Liver (tissue), 9 donors: ENCODE measurements around the gene CIAPIN1. TPM values are rescaled to one million over a fixed set of nuclear protein-coding genes. Genes with fewer than 3 reads are reported as not detected.

Experiments used
- DNase-seq: peaks from one replicate; pipeline ENCODE4 v3.0.0-alpha.2; 2017; ENCODE audit warnings: low spot score
- H3K27ac ChIP-seq, 2 donors: one replicate each; pipeline ENCODE4 v1.7.0; 2013; ENCODE audit warnings: inconsistent platforms in 2 of 2, low read length in 2 of 2, control low read depth in 1 of 2, low read depth in 1 of 2, mild to moderate bottlenecking in 1 of 2
- H3K27me3 ChIP-seq, 4 donors: one replicate each; pipeline versions ENCODE4 v1.6.1 to v1.7.0; 2013; ENCODE audit warnings: low read length in 3 of 4, inconsistent platforms in 1 of 4, mild to moderate bottlenecking in 1 of 4, moderate library complexity in 1 of 4; ENCODE audit not compliant: control insufficient read depth in 4 of 4, insufficient read depth in 4 of 4
- H3K36me3 ChIP-seq, 4 donors: one replicate each; pipeline versions ENCODE4 v1.6.1 to v1.7.0; 2013; ENCODE audit warnings: low read length in 3 of 4, mild to moderate bottlenecking in 3 of 4, low read depth in 1 of 4, moderate library complexity in 1 of 4; ENCODE audit not compliant: control insufficient read depth in 4 of 4, insufficient read depth in 3 of 4
- H3K4me1 ChIP-seq, 4 donors: one replicate each; pipeline versions ENCODE4 v1.6.1 to v1.7.0; 2013; ENCODE audit warnings: low read length in 3 of 4, mild to moderate bottlenecking in 3 of 4, moderate library complexity in 1 of 4; ENCODE audit not compliant: control insufficient read depth in 4 of 4, insufficient read depth in 4 of 4
- H3K4me3 ChIP-seq, 3 donors: one replicate each; pipeline versions ENCODE4 v1.6.1 to v1.7.0; 2013; ENCODE audit warnings: low read length in 3 of 3, control low read depth in 1 of 3, low read depth in 1 of 3, mild to moderate bottlenecking in 1 of 3
- H3K9ac ChIP-seq, 2 donors: one replicate each; pipeline ENCODE4 v1.7.0; 2013; ENCODE audit warnings: low read length in 2 of 2, mild to moderate bottlenecking in 2 of 2, moderate library complexity in 2 of 2, control low read depth in 1 of 2, low read depth in 1 of 2
- H3K9me3 ChIP-seq, 4 donors: one replicate each; pipeline versions ENCODE4 v1.6.1 to v1.7.0; 2013; ENCODE audit warnings: low read length in 3 of 4; ENCODE audit not compliant: control insufficient read depth in 4 of 4
- ATF3 ChIP-seq: IDR thresholded peaks from 2 replicates; pipeline ENCODE4 v1.6.1; 2016; ENCODE audit warnings: antibody characterized with exemption
- CTCF ChIP-seq: fragments of 150-350 bp; IDR thresholded peaks from 2 replicates; pipeline ENCODE4 v1.5.1; 2017; ENCODE audit warnings: improper control_type of control experiment, low read depth, low read length; ENCODE audit not compliant: missing input control
- EGR1 ChIP-seq, 2 donors: IDR thresholded peaks; 2 replicates each; pipeline ENCODE4 v1.6.1; 2016 to 2018; ENCODE audit warnings: antibody characterized with exemption in 2 of 2, low read depth in 2 of 2
- FOXA1 ChIP-seq: IDR thresholded peaks from 2 replicates; pipeline ENCODE4 v1.6.1; 2016; ENCODE audit warnings: antibody characterized with exemption
- FOXA2 ChIP-seq: IDR thresholded peaks from 2 replicates; pipeline ENCODE4 v1.6.1; 2016; ENCODE audit warnings: antibody characterized with exemption
- MAX ChIP-seq: IDR thresholded peaks from 2 replicates; pipeline ENCODE4 v1.6.1; 2016; ENCODE audit warnings: antibody characterized with exemption
- NR2F2 ChIP-seq: IDR thresholded peaks from 2 replicates; pipeline ENCODE4 v1.6.1; 2016; ENCODE audit warnings: antibody characterized with exemption
- RAD21 ChIP-seq, 2 donors: IDR thresholded peaks; 2 replicates each; pipeline ENCODE4 v1.6.1; 2016; ENCODE audit warnings: antibody characterized with exemption in 2 of 2, mild to moderate bottlenecking in 2 of 2
- REST ChIP-seq: IDR thresholded peaks from 2 replicates; pipeline ENCODE4 v1.6.1; 2016; ENCODE audit warnings: antibody characterized with exemption, mild to moderate bottlenecking
- RXRA ChIP-seq, 2 donors: IDR thresholded peaks; 2 replicates each; pipeline ENCODE4 v1.6.1; 2017 to 2018; ENCODE audit warnings: antibody characterized with exemption in 2 of 2, mild to moderate bottlenecking in 1 of 2
- SP1 ChIP-seq: IDR thresholded peaks from 2 replicates; pipeline ENCODE4 v1.6.1; 2018; ENCODE audit warnings: antibody characterized with exemption, mild to moderate bottlenecking
- TAF1 ChIP-seq: conservative IDR thresholded peaks from 2 replicates; pipeline ENCODE4 v1.6.1; 2016; ENCODE audit warnings: antibody characterized with exemption, mild to moderate bottlenecking
- ZBTB33 ChIP-seq: IDR thresholded peaks from 2 replicates; pipeline ENCODE4 v1.6.1; 2016; ENCODE audit warnings: antibody characterized with exemption
- WGBS: extraction: QIAGEN DNeasy Blood & Tissue Kit; methylation state at CpG from one replicate; pipeline ENCODE4 v1.1.7; 2013; 5-methylcytosine and 5-hydroxymethylcytosine counted together
- polyA plus RNA-seq, 2 donors: library from polyadenylated mRNA; stranded (reverse) in 1 of 2; unstranded in 1 of 2; fragments of 200-250 nt in 1 of 2; fragments of >200 nt in 1 of 2; fragmentation: Nextera tagmentation in 1 of 2; extraction: Ambion mirVana in 1 of 2; gene quantifications; one replicate each; pipeline versions ENCODE4 v1.2.1 to v1.2.3, GENCODE V29; 2013 to 2015
- total RNA-seq, 2 donors: library from RNA; depleted of rRNA; stranded (reverse); fragments of >200 nt; gene quantifications; one replicate each; pipeline ENCODE4 v1.2.3, GENCODE V29; 2014
- donor health status: healthy.
- donor health status: healthy.
- donor health status: healthy.
- donor health status: healthy.
- donor health status: healthy.

The CIAPIN1 gene
- total and polyA plus RNA-seq, 4 donors, result 19.5 to 32.7 (median 23.4) TPM

- no peaks in the 10 kb centered on the region for H3K9me3 ChIP-seq
- 59% methylated on average over 10 of the region's 10 CpGs for WGBS
- no peak for TF ChIP-seq TAF1
- peak; percentile 54 for TF ChIP-seq CTCF
- TF ChIP-seq RXRA (IDR thresholded peaks at IDR 0.05), result no peak
- no peak for TF ChIP-seq ZBTB33
- no peak for TF ChIP-seq REST
- TF ChIP-seq RAD21 (IDR thresholded peaks at IDR 0.05), result peak; percentile 74 to 88
- no peak for TF ChIP-seq SP1
- TF ChIP-seq FOXA1, result no peak
- no peak for TF ChIP-seq NR2F2
- no peak for DNase-seq
- H3K36me3 ChIP-seq, result no peaks in the 10 kb centered on the region
- H3K4me1 ChIP-seq, result peaks cover 1 to 16% (median 12%) of the 10 kb centered on the region in 4 donors
- no peaks in the 10 kb centered on the region for H3K27me3 ChIP-seq
- no peak overlapping the region for H3K4me3 ChIP-seq
- no peak overlapping the region for H3K9ac ChIP-seq
- no peak overlapping the region for H3K27ac ChIP-seq
Measured at GRCh38 chr16:57422026-57422944, 24.9 kb downstream of the CIAPIN1 start.

GRCh38 chr16:57419506-57419905 is 27.7 kb downstream of the CIAPIN1 start:
- H3K9ac ChIP-seq, result no peak overlapping the region

More at GRCh38 chr16:57419506-57419905, 27.7 kb downstream of the CIAPIN1 start:
- no peak for DNase-seq
- 80% methylated on average over 6 of the region's 6 CpGs for WGBS
- H3K36me3 ChIP-seq, result no peaks in the 10 kb centered on the region
- H3K27ac ChIP-seq, result peak overlapping the region in 1 of 2 donors; percentile 10
- no peaks in the 10 kb centered on the region for H3K27me3 ChIP-seq
- no peaks in the 10 kb centered on the region for H3K9me3 ChIP-seq
- TF ChIP-seq NR2F2 (no peak), MAX (no peak), CTCF (no peak), ATF3 (no peak), REST (no peak), SP1 (no peak), FOXA2 (no peak), EGR1 (IDR thresholded peaks at IDR 0.05; ENCODE audit: low read depth in 2 of 2) (no peak), RXRA (IDR thresholded peaks at IDR 0.05) (no peak)
- H3K4me1 ChIP-seq, result peaks cover 6 to 27% (median 18%) of the 10 kb centered on the region in 4 donors
- no peak overlapping the region for H3K4me3 ChIP-seq
